GM18873 (cell line): ENCODE results near the gene VPS37C.

Source experiments
- ATAC-seq: cut with Tn5 transposase; IDR thresholded peaks from one replicate; pipeline ENCODE4 v1.9.1; 2021; ENCODE audit warnings: mild to moderate bottlenecking, moderate library complexity, moderate number of reproducible peaks; ENCODE audit not compliant: unreplicated experiment, low FRiP score

The VPS37C gene

DNA sequence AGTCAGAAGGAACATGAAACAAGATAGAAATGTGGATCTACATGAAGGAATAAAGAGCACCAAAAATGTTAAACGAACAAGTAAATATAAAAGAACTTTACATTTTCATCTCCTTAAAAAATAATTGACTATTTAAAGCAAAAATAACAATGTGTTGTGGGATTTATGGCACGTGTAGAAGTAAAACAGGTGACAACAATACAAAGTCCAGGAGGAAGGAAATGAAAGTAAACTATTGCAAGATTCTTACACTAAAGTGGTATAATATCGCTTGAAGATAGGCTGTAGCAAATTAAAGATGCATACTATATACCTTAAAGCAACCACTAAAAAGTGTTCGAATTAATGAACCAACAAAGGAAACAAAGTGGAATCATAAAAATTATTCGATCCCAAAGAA lies 5.5 kb downstream of the VPS37C start:
- ATAC-seq: no peak

DNA sequence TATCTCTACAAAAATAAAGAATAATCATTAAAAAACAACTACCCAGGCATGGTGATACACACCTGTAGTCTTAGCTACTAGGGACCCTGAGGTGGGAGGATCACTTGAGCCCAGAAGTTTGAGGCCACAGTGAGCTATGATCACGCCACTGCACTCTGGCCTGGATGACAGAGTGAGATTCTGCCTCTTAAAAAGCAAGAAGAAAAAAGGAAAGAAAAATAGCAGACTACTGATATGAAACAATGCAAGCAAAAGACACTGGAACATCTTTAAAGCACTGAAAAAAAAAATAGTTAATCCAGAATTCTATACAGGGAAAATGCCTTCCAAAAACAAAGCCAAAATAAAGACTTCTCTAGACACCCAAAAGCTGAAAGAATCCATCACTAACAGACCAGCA lies 5.9 kb downstream of the VPS37C start:
- ATAC-seq: no peak

DNA sequence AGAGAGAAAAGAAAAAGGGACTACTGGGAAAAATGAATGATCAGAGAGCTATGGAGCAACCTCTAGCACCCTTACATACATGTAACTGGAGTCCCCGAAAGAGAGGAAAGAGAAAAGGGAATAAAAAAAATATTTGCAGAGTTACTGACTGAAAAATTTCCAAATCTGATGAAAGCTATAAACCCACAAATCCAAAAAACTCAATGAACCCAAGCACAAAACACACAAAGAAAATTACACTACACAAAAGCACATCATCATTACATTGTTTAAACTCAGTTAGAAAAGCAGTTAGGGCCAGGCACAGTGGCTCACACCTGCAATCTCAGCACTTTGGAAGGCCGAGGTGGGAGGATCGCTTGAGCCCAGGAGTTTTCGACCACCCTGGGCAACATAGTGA lies 6.7 kb downstream of the VPS37C start:
- ATAC-seq: no peak

DNA sequence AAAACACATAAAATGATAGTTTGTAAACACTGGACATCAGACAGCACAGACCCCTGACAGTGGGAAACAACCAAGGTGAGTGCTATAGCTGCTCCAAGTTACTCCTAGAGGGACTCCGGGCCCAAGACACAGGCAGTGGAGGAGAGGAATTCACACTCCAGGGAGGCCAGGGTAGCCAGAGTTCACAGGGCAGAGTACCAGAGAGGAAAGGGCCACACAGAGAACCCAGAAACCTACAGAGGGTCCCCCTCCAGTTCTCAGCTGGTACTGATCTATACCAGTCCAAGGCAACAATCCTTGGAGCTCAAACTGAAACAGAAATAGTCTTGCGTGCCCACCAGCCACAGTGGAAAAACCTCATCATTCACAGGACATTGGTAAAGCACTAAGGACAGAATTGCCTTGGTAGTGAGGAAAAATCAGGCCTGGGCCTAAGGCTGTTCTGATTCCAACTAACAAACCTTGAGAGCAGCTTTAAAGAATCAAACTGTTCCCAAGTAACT lies 7.6 kb downstream of the VPS37C start:
- ATAC-seq: no peak

DNA sequence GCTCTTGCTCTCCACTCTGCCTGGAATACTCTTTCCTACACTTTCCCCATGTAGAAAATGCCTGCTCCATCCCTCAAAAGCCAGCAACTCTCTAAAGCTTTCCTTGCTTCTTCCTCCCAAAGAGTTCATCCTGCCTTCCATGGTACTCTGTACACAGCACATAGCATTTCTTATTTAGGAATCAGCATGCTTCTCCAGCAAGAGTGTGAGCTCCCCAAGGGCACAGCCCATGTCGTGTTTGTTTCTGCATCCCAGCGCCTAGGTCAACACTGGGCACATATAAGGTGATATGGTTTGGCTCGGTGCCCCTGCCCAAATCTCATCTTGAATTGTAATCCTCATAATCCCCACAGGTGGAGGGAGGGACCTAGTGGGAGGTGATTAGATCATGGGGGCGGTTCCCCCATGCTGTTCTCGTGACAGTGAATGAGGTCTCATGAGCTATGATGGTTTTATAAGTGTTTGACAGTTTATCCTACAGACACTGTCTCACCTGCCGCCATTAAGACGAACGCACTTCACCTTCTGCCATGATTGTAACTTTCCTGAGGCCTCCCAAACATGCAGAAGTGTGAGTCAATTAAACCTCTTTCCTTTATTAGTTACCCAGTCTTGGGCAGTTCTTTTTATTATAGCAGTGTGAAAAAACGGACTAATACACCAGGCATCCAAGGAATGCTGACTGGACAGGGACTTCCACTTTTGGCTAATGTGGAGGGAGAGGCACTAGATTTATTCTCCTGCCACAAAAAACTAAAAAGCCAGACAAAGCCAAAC lies 8.2 kb downstream of the VPS37C start:
- no peak for ATAC-seq

DNA sequence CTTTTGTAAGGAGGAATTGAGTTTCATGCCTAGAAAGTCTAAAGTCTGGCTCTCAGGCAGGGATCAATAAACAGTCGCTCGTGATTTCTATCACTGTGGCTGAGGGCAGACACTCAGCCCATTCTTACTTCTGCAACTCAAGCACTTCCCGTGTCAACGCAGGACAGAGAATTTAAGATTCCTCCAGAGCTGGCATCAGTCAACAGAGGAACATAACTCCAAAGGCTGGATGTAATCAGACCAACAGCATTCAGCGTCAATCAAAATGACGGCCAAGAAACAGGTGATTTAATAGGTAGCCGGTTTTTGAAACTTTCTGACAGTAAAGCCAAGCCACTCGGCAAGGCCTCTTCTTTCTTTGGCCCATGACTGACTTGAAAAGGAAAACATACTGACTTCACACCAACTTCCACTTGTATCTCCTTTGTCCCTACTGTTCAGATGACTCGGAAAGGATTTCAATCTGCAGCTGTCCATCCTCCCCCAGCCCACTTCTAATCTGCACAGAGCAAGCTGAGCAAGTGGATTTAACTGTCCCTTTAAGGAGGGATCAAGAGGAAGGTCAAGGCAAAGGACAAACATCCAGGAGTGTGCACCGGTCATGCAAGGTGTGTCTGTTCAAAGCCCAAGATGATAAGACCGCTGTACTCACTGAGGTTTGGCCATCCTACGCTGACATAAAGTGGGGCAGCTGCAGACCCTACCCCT lies 9.5 kb downstream of the VPS37C start:
- no peak for ATAC-seq

DNA sequence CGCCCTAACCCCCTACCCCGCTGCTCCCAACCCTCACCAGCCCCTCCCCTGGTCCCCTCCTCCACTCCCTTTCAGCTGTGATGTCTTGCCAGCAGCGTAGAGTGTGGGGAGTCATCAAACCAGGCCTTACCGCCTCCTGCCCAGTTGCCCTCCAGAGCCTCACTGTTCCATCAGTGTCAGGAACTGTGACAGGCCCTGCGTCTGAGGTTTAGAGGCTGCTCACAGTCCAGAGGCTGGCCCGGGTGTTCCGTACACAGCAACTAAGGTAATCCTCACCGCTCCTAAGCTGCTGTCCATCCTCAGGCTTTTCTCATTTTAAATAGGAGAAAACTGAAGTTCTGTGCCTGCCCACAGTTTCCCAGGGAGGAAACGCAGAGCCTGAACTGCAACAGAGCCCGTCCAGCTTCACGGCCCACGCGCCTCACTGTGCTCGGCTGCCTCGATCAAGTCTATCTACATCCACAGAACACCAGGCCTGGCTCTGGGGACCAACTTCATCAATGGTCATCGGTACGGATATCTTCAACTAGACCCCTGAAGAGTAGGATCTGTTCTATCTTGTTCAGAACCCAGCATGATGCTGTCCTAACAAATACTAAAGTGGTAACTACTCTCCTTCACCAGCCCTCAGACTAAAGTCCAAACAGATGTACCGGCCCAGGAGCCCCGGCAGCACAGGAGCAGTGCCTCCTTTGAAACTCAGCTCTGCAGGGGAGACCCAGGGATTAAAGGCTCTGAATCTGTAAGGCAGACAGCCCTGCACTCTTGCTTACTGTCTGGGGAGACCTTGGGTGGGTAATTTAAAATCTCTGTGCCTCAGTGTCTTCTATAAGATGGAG lies 10.3 kb downstream of the VPS37C start:
- no peak for ATAC-seq

DNA sequence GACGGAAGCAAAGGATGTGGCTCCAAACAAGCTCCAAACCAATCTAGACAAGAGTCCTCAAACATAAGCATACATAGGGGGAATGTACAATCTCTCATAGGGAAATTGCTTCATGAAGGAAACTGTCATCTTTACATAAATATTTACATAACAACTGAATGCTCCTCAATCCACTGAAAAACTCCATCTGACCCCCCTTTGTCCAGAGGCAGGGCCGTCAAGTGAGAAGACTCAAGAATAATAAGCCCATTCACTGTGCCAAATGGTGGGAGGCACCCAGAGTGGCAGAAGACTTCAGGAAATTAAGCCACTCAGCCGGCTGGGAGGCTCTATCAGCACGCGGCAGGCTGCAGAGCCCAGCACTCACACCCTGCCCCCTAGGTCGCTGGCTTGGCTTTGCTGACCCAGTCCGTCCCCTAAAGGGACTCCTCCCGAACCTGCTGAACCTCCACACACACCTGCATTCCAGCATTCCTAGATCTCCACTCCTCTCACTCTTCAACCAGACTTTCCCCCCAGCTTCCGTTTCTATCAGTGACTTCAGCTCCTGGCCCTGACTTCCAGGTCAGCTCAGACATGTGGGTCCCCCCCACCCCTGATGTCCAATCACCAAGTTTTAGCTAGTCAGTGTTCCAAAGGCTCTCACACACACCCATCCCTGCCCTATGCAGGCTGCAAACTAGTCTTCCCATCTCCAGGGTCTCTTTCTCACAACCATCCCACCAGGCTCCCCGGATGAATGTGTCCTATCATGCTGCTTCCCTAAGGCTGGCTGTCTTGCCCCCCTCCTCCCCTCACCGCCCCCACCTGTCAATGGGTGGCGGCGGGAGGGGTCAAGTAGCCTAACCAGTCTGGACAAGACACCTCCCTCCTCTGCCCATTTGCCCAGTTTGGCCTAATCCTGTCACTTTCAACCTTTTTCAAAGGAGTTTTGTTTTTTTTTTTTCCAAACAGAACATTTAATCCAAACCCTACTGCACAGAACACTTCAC lies 11.3 kb downstream of the VPS37C start:
- no peak for ATAC-seq

DNA sequence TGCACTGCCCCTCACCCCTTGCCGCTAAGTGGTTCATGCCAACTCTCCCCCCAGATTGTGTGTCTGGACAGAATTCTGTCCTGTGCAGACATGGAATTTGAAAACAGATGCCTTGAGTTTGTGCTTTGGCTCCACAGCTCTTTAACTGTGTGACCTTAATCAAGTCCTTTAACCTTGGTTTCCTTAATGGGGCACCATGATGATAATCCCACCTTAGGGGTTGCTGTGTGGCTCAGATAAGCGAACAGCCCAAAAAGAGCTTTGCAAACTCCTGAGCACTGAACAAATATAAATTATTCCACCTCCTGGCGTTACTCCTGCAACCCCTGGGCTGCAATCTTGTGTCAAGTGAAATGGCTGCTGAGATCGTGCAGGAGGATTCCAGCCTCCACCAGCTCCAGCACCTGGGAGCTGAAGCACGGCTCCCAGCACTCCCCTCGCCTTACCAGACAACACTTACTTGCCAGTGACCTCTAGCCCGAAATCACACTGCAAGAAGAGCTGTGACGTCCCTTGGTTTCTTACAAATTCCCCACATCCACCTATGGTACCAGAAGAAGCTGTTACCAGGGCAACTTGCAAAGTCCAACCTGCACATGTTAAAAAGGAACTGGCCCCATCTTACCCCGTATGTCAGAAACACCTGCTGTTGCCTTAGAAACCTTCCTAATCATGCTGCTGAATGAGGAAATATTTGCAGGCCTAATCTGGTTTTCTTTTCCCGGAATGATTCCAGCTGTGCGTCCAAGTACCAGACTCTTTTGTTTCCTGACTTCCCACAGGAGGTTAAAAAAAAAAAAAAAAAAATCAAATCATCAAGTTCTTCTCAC lies 13.2 kb downstream of the VPS37C start:
- ATAC-seq: no peak

DNA sequence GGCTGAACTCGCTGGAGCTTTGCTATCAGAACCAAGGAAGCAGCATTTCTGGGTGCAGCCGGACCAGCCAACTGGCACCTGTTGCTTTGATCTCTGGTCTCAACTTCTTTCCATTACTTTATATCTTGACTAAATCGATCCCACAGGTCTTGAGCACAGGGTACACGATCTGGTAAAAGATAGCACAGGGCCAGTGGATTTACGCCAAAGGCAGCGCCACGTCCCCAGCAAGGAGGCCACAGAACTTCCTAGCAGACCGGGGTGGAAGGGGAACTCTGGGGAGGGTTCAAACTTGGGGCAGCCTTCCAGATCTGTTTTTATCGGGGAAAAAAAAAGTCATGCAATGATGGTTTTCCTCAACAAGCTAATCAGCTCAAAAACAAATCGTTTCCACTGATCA lies 14.0 kb downstream of the VPS37C start:
- no peak for ATAC-seq

DNA sequence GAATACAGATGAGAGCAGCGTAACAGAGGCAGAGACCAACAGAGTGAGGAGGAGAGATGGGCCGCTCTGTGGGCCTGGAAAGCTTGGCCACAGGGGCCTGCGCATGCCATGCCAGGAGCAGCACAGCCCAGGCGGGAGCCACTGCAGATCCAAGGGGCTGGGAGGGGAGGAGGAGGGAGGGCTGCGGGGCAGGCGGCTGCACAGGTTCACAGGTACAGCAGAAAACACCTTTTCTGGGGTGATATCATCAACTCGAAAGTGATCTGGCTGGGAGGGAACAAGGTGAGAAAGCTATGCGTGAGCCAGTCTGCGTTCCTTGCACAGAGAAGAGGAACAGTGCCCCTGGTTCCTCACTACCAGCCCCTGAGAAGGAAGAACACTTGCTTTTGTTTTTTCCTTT lies 14.8 kb downstream of the VPS37C start:
- no peak for ATAC-seq

DNA sequence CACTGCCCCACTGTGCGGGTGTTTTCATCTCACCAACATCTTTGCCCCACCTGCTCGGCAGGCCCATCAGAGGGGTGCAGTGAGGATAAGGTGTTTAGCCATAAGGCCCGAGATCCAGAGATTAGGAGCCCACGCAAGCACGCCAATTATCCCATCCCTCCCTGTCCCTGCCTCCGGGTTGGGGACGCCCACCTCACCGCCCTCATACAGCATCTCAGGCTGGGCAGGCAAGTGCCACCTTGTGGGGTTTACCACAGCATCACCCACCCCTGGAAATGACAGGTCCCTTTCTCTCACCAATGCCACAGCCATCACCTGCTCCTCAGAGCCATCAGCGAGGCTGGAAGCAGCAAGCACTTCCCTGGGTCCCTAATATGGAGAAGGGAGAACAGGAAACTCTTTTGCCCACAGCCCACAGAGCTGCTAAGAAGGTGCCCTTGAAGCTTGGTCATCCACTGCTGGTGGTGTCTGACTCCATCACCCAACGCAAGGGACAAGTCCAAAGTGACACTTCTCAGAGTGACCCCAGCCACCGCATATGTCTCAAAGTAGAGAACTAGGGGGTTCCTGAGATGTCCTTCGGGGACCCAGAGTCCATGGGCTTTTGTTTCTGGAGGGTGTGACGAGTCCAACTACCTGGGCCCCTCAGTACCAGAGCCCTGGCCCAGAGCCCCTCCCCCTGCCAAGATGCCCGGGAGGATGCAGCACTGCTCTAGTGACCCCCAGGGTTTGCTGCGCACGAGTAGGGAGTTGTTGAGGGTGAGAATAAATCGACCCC lies 15.8 kb downstream of the VPS37C start:
- ATAC-seq: no peak

DNA sequence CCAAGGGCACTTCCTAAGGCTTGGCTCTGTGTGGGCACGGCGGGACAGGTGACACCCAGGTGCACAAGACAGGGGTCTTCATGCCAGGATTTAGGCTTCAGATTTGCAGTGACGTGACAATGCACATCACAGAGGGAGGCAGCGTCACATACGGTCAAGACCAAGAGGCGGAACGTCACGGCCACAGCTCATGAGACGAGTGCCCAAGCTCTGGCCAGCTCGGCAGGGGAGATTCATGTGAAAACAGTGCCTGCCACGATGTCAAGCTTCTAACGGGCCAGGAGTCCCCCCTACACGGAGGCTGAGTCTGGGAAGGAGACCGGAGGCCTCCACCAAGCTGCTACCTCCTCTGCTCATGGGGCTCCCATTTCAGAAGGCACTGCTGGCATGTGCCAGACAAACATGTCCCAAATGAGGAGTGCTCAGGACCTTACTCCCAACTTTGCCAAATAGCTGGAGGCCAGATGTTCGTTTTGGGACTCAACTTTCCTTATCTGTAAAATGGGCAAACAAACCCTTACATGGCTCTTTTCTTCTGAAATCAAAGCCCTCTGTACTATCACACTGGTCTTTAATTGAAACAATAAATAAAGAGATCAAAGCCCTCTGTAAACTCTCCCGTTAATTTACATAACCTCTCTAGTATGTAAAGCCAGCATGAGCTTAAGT lies 16.6 kb downstream of the VPS37C start:
- ATAC-seq: no peak

DNA sequence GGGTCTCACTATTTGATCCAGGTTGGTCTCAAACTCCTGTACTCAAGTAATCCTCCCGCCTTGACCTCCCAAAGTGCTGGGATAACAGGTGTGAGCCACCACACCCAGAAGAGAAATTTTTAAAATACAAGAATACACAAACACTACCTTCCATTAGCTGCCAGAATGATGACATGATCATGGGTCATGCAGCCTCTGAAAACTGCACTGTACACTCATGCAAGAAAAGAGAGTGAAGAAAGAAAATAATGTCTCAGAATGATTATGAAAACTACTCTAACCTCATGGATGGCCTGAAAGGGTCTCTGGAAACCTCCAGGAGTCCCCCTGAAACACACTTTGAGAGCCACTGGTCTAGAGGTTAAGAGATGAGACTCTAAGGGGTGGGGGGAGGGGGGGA lies 18.8 kb downstream of the VPS37C start:
- ATAC-seq: no peak

DNA sequence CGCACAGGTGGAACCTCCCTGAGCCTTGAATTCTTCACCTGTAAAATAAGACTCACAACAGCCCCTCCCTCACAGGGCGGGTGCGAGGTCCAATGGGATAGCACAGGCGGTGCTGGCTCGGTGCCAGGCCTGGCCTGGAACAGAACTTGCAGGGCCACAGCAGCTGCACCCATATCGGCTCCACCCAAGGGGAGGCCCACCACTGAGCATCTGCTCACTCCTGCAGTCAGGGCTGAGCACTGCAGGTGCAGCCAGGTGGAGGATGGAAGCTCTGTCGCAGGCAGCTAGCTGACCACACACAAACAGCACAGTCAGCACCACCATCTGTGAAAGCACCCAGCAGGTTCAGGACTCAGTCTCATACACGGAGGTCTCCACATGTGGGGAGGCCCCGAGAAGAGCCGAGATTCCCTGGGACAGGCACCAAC lies 19.6 kb downstream of the VPS37C start:
- ATAC-seq: no peak

DNA sequence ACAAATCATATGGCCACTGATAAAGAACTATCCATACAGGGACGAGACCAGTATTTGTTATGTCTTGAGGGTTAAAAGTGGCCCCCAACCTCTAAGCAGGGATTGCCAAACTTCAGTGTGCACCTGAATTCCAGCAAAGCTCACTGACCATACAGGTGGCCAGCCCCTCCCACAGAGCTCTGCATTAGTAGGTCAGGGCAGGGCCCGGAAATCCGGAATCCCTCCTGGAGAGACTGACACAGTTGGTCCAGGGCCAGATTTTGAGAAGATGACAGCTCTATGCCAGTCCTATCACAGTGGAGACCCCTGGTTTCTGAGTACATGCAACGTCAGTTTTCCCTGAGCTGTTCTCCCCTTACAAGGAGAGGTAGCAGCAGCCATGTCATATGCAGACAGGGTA lies 20.8 kb downstream of the VPS37C start:
- no peak for ATAC-seq

DNA sequence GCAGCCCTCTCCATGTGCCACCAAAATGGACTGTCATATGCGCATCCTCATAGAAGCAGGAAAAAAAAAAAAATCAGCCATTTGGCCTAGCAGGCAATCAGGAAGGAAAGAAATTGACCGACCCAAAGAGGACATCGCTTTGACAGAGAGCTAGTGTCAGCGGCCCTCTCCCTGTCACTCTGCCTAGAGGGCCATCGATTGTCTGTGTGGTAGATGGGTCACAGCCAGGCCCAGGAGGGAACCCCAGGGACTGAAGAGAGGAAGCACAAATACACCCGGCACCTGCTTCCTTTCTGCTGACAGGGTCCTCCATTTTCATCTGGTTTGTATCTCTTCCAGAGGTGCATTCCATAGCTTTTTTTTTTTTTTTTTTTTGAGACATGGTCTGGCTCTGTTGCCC lies 21.8 kb downstream of the VPS37C start:
- ATAC-seq: no peak

DNA sequence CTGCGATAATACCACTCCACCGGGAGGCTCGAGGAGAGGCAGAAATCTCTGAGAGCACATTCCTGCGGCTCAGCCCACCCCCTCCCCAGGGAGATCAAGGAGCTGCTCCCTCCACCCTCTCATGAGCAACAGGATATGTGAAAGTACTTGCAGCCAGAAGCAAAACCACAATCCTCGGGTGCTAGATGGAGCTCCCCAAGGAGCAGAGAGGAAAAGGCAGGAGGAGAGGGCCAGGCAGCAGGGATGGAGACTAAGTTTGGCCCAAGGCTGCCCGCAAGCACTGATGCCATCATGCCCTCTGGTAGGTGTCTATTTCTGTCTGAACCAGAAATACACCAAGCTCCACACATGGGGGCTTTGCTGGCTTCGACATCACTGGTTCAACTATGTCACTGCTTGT lies 22.3 kb downstream of the VPS37C start:
- no peak for ATAC-seq
